HL-60 (cell line): ENCODE data around the gene PCYOX1L.

Experiments used
- CTCF ChIP-seq: IDR thresholded peaks from one replicate; pipeline ENCODE4 v1.5.1; 2011; ENCODE audit warnings: low read length, control low read depth, inconsistent platforms; ENCODE audit not compliant: insufficient read depth
- POLR2AphosphoS5 ChIP-seq: IDR thresholded peaks from 2 replicates; pipeline ENCODE4 v1.6.1; 2012; ENCODE audit warnings: low read depth
- REST ChIP-seq: IDR thresholded peaks from 2 replicates; pipeline ENCODE4 v1.6.1; 2012; ENCODE audit warnings: low read depth; ENCODE audit not compliant: insufficient replicate concordance

- TF ChIP-seq CTCF = no peak
- no peak for TF ChIP-seq POLR2AphosphoS5
- no peak for TF ChIP-seq REST
These were observed 7.6 kb downstream of the PCYOX1L start for GRCh38 chr5:149365418-149365817.
